Inflammatory macrophage (primary cell): ENCODE results near the gene ZNF880.
"Not testable (repeated sequence)": the region's sequence is repeated elsewhere in the genome, so short reads cannot be mapped to it uniquely, and the experiment has no call there.

Experiments
- DNase-seq, 2 donors: peaks; one replicate each; pipeline ENCODE4 v3.0.0-alpha.2; 2020 to 2022
- total RNA-seq, 18 experiments: gene quantifications; one replicate each; lab custom pipeline; 2026; ENCODE audit warnings: mixed read lengths in 6 of 18, inconsistent platforms in 2 of 18; lab: John Stamatoyannopoulos, UW

The ZNF880 gene
- total RNA-seq: 3.6 to 27.8 (median 9.9) reads per million in 18 experiments

- DNase-seq: peak; percentile 84 to 92
Measured at GRCh38 chr19:52369559-52370340, at the start of gene ZNF880. Gene ZNF880 (plus strand): TSS chr19:52369923. CDS start chr19:52369966, 43 bp downstream.

- DNase-seq: no peak
Measured at GRCh38 chr19:52322429-52322828, 47.3 kb upstream of the ZNF880 start.

GRCh38 chr19:52331757-52332156, 38.0 kb upstream of the ZNF880 start:
- DNase-seq: no peak

GRCh38 chr19:52335768-52336116, 34.0 kb upstream of the ZNF880 start:
- no peak for DNase-seq

GRCh38 chr19:52336117-52336790, 33.5 kb upstream of the ZNF880 start, which contains the start of gene ZNF610:
Gene ZNF610 (plus strand): TSS chr19:52336243. CDS start chr19:52349173, 12,930 bp downstream.
- DNase-seq: peak; percentile 87 to 95

GRCh38 chr19:52336791-52337381, 32.8 kb upstream of the ZNF880 start:
- no peak for DNase-seq

- not testable (repeated sequence) for DNase-seq
Measured at GRCh38 chr19:52339022-52339421, 30.7 kb upstream of the ZNF880 start.

GRCh38 chr19:52343548-52343947, 26.2 kb upstream of the ZNF880 start:
- DNase-seq: peak; percentile 15 to 47

- no peak for DNase-seq
Measured at GRCh38 chr19:52345162-52345561, 24.6 kb upstream of the ZNF880 start.

GRCh38 chr19:52351512-52351911, 18.2 kb upstream of the ZNF880 start:
- no peak for DNase-seq

- DNase-seq: no peak
Measured at GRCh38 chr19:52366414-52366824, 3.3 kb upstream of the ZNF880 start.

GRCh38 chr19:52370341-52370710, 603 bp downstream of the ZNF880 start:
- no peak for DNase-seq

GRCh38 chr19:52391135-52391534, 21.4 kb downstream of the ZNF880 start:
- no peak for DNase-seq

GRCh38 chr19:52397310-52398080, 27.8 kb downstream of the ZNF880 start, which contains the start of gene ZNF528:
Gene ZNF528 (plus strand): TSS chr19:52397849. CDS start chr19:52402014, 4,165 bp downstream.
- peak; percentile 95 to 96 for DNase-seq

GRCh38 chr19:52398081-52398441, 28.3 kb downstream of the ZNF880 start:
- peak; percentile 13 to 20 for DNase-seq

- DNase-seq: no peak
Measured at GRCh38 chr19:52410276-52410675, 40.6 kb downstream of the ZNF880 start.

GRCh38 chr19:52415711-52416110, 46.0 kb downstream of the ZNF880 start:
- no peak for DNase-seq

GRCh38 chr19:52428937-52429336, 59.2 kb downstream of the ZNF880 start, which contains the start of gene ZNF534:
Gene ZNF534 (plus strand): TSS chr19:52429148. CDS start chr19:52431475, 2,327 bp downstream.
- DNase-seq: no peak
